HAP-1 (cell line): Measurements from ENCODE around the gene TMEM91.

Experiments
- DNase-seq, 2 experiments: peaks; one replicate each; pipeline ENCODE4 v3.0.0-alpha.2; 2016 to 2020; ENCODE audit warnings: low spot score in 2 of 2
- H3K27me3 ChIP-seq: fragments of 250-450 bp; sonication (Bioruptor Pico); 2 replicates; pipeline ENCODE4 v1.5.1; 2020; ENCODE audit warnings: low read depth, mild to moderate bottlenecking, moderate library complexity
- H3K36me3 ChIP-seq: fragments of 250-450 bp; sonication (Bioruptor Pico); replicated peaks from 2 replicates; pipeline ENCODE4 v1.5.1; 2020; ENCODE audit warnings: mild to moderate bottlenecking
- H3K4me1 ChIP-seq: fragments of 250-450 bp; sonication (Bioruptor Pico); 2 replicates; pipeline ENCODE4 v1.5.1; 2020; ENCODE audit warnings: mild to moderate bottlenecking
- H3K4me3 ChIP-seq: fragments of 250-450 bp; sonication (Bioruptor Pico); 2 replicates; pipeline ENCODE4 v1.5.1; 2020; ENCODE audit warnings: mild to moderate bottlenecking, moderate library complexity
- H3K9me3 ChIP-seq: fragments of 250-450 bp; sonication (Bioruptor Pico); 2 replicates; pipeline ENCODE4 v1.5.1; 2020; ENCODE audit warnings: mild to moderate bottlenecking, moderate library complexity
- in situ Hi-C: fragments of 300-500 bp; cut with MboI; formaldehyde crosslinking; loops from 3 replicates; pipeline ENCODE4 v1.14.3; 2020; ENCODE audit warnings: low sequenced_read_pairs, inconsistent platforms, mixed read lengths

TMEM91 gene

GRCh38 chr19:41376241-41376997 lies at the start of gene TMEM91:
Gene TMEM91, plus strand, starts transcription at chr19:41376533. Its CDS starts 1,777 bp downstream, at chr19:41378310.
- DNase-seq = no peak
- H3K9me3 ChIP-seq = no peaks in the 10 kb centered on the region
- no peaks in the 10 kb centered on the region for H3K36me3 ChIP-seq
- in situ Hi-C loops = no loop called here
- H3K27me3 ChIP-seq = no peaks in the 10 kb centered on the region
- H3K4me1 ChIP-seq = no peaks in the 10 kb centered on the region
- H3K4me3 ChIP-seq = no peak within 1 kb of the TSS

DNA sequence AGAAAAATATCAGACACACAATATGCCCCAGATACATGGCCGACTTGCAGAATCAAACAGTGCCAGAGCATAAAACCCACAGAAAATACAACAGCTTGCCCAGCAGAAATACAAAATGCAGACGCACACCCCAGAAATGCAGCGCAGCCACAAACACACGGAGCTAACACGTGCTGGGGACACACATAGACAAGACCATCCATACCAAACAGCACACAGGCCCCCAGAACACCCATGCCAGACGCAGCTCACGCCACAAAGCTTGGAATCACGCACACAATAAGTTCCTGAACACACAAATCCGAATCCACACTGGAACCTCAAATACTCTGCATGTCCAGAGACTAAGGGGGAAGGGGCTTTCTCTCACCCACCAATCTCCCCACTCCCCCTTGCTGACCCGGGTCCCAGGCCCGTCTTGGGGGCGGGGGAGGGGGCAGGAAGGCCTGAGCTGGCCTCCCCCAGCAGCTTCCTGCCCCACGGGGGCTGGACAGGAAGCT lies 49.2 kb upstream of the TMEM91 start:
- Histone ChIP-seq H3K27me3 (no peaks in the 10 kb centered on the region), H3K9me3 (no peaks in the 10 kb centered on the region), H3K4me3 (no peak overlapping the region), H3K36me3 (peaks cover 24% of the 10 kb centered on the region), H3K4me1 (no peaks in the 10 kb centered on the region)
- no peak for DNase-seq
- in situ Hi-C loops = no loop called here

- Histone ChIP-seq H3K9me3 (no peaks in the 10 kb centered on the region), H3K4me1 (no peaks in the 10 kb centered on the region), H3K4me3 (no peak overlapping the region), H3K36me3 (peaks cover 18% of the 10 kb centered on the region), H3K27me3 (no peaks in the 10 kb centered on the region)
- in situ Hi-C loops = no loop called here
- DNase-seq = no peak
Measured at GRCh38 chr19:41327576-41328156, 48.7 kb upstream of the TMEM91 start.

GRCh38 chr19:41328157-41328841 lies 48.0 kb upstream of the TMEM91 start:
- H3K36me3 ChIP-seq = peaks cover 12% of the 10 kb centered on the region
- H3K27me3 ChIP-seq = no peaks in the 10 kb centered on the region
- no peaks in the 10 kb centered on the region for H3K4me1 ChIP-seq
- DNase-seq = no peak
- H3K9me3 ChIP-seq = no peaks in the 10 kb centered on the region
- in situ Hi-C loops = no loop called here
- H3K4me3 ChIP-seq = no peak overlapping the region

- H3K36me3 ChIP-seq = peaks cover 8% of the 10 kb centered on the region
- H3K4me3 ChIP-seq = no peak overlapping the region
- in situ Hi-C loops = no loop called here
- peaks cover 4% of the 10 kb centered on the region for H3K4me1 ChIP-seq
- H3K9me3 ChIP-seq = no peaks in the 10 kb centered on the region
- H3K27me3 ChIP-seq = no peaks in the 10 kb centered on the region
- DNase-seq = no peak
Measured at GRCh38 chr19:41328842-41329225, 47.5 kb upstream of the TMEM91 start.

- Histone ChIP-seq H3K9me3 (no peaks in the 10 kb centered on the region), H3K36me3 (peaks cover 3% of the 10 kb centered on the region), H3K4me3 (no peak overlapping the region), H3K4me1 (peaks cover 13% of the 10 kb centered on the region), H3K27me3 (no peaks in the 10 kb centered on the region)
- no peak for DNase-seq
- in situ Hi-C loops = no loop called here
Measured at GRCh38 chr19:41330481-41330880, 45.9 kb upstream of the TMEM91 start.

GRCh38 chr19:41330946-41331678 lies 45.2 kb upstream of the TMEM91 start:
- peaks cover 13% of the 10 kb centered on the region for H3K4me1 ChIP-seq
- H3K9me3 ChIP-seq = no peaks in the 10 kb centered on the region
- in situ Hi-C loops = no loop called here
- no peak for DNase-seq
- no peak overlapping the region for H3K4me3 ChIP-seq
- H3K36me3 ChIP-seq = peaks cover 3% of the 10 kb centered on the region
- no peaks in the 10 kb centered on the region for H3K27me3 ChIP-seq

GRCh38 chr19:41332000-41332399 lies 44.3 kb upstream of the TMEM91 start:
- H3K4me3 ChIP-seq = no peak overlapping the region
- no peak for DNase-seq
- H3K4me1 ChIP-seq = peaks cover 13% of the 10 kb centered on the region
- in situ Hi-C loops = no loop called here
- peaks cover 6% of the 10 kb centered on the region for H3K36me3 ChIP-seq
- H3K27me3 ChIP-seq = no peaks in the 10 kb centered on the region
- H3K9me3 ChIP-seq = no peaks in the 10 kb centered on the region

GRCh38 chr19:41332468-41332867 lies 43.9 kb upstream of the TMEM91 start:
- Histone ChIP-seq H3K4me3 (no peak overlapping the region), H3K4me1 (peaks cover 13% of the 10 kb centered on the region), H3K27me3 (no peaks in the 10 kb centered on the region), H3K9me3 (no peaks in the 10 kb centered on the region), H3K36me3 (peaks cover 6% of the 10 kb centered on the region)
- in situ Hi-C loops = no loop called here
- no peak for DNase-seq

DNA sequence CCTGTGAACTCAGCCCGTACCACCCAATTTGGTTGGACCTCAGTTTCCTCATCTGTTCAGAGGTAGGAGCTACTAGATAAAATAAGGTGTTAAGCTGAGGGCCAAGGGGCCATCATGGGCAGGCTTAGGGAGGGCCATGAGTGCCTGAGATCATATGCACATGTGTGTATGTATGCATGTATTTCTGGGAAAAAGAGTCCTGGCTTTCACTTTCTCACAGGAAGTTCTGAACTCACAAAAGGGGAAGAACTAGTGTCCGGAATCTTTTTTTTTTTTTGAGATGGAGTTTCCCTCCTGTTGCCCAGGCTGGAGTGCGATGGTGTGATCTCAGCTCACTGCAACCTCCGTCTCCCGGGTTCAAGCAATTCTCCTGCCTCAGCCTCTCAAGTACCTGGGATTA lies 41.5 kb upstream of the TMEM91 start:
- H3K4me1 ChIP-seq = peaks cover 13% of the 10 kb centered on the region
- DNase-seq = no peak
- in situ Hi-C loops = no loop called here
- H3K36me3 ChIP-seq = peaks cover 6% of the 10 kb centered on the region
- no peak overlapping the region for H3K4me3 ChIP-seq
- no peaks in the 10 kb centered on the region for H3K27me3 ChIP-seq
- no peaks in the 10 kb centered on the region for H3K9me3 ChIP-seq

GRCh38 chr19:41335467-41335866 lies 40.9 kb upstream of the TMEM91 start:
- H3K27me3 ChIP-seq = no peaks in the 10 kb centered on the region
- peaks cover 13% of the 10 kb centered on the region for H3K4me1 ChIP-seq
- H3K4me3 ChIP-seq = no peak overlapping the region
- H3K36me3 ChIP-seq = peaks cover 6% of the 10 kb centered on the region
- H3K9me3 ChIP-seq = no peaks in the 10 kb centered on the region
- DNase-seq = no peak
- in situ Hi-C loops = no loop called here

DNA sequence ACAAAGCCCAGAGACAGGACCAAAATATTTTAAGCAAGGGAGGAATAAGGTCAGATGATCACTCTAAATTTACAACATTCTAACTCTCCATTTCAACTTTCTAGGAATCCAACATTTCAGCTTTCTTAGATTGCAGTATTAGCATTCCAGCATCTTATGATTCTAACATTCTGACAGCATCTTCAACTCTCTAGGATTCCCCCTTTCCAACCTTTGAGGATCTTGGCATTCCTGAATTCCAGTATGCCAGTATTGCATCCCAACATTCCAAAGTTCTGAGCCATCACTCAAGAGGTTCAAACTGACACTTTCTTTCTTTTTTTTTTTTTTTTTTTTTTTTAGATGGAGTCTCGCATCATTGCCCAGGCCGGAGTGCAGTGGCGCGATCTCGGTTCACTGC lies 36.4 kb upstream of the TMEM91 start:
- in situ Hi-C loops = no loop called here
- Histone ChIP-seq H3K4me1 (no peaks in the 10 kb centered on the region), H3K9me3 (no peaks in the 10 kb centered on the region), H3K36me3 (peaks cover 27% of the 10 kb centered on the region), H3K4me3 (no peak overlapping the region), H3K27me3 (no peaks in the 10 kb centered on the region)
- no peak for DNase-seq

DNA sequence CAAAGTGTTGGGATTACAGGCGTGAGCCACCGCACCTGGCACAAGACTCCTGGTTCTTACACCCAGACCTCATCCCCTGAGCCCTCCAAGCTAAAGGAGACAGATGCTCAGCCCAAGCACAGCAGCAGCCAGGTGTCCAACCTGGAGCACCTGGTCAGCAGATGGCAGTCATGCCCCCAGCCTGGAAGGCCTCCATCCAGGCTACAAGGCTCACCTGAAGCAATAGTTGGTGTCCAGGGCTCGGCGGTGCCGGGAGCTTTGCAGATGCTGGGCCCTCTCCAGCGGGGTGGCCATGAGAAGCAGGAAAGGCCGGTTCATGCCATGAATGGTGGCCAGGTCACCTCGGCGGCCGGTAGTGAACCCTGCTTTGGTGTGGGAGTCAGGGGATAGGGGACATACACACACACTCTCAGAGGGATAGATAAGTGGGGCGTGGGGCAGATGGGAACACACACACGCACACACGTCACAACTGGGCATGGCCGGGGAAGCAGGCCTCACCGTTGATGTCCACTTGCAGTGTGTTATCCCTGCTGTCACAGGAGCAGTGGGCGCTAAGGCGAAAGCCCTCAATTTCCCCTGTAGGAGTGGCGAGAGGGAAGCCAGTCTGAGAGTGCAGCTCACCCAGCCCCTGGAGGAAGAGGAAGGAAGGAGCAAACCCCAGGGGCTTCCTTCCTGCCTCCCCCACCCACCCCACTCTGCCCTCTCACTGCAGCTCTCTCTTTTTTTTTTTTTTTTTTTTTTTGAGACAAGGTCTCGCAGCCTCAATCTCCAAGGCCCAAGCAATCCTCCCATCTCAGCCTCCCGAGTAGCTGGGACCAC lies 34.5 kb upstream of the TMEM91 start:
- no peak overlapping the region for H3K4me3 ChIP-seq
- DNase-seq = no peak
- H3K36me3 ChIP-seq = peaks cover 30% of the 10 kb centered on the region
- no peaks in the 10 kb centered on the region for H3K27me3 ChIP-seq
- no peaks in the 10 kb centered on the region for H3K9me3 ChIP-seq
- no peaks in the 10 kb centered on the region for H3K4me1 ChIP-seq
- in situ Hi-C loops = no loop called here
